ENCODE measurements around the gene SYTL2. TPM values are rescaled to one million over a fixed set of nuclear protein-coding genes. Genes with fewer than 3 reads are reported as not detected.

Gene SYTL2
- total RNA-seq (2022; extraction: Qiagen RNA extraction) = 11.8 to 21.5 TPM (median 13.9 TPM) in 5 replicates

GRCh38 chr11:85810871-85811611, at the start of gene SYTL2:
TSS of gene SYTL2 (minus strand) at chr11:85811141. CDS start at chr11:85757725, 53,416 bp downstream.

GRCh38 chr11:85855341-85855656, 44.4 kb upstream of the SYTL2 start, which contains the start of gene CCDC83:
TSS of gene CCDC83 (plus strand) at chr11:85855383. CDS start at chr11:85865124, 9,741 bp downstream.

DNA sequence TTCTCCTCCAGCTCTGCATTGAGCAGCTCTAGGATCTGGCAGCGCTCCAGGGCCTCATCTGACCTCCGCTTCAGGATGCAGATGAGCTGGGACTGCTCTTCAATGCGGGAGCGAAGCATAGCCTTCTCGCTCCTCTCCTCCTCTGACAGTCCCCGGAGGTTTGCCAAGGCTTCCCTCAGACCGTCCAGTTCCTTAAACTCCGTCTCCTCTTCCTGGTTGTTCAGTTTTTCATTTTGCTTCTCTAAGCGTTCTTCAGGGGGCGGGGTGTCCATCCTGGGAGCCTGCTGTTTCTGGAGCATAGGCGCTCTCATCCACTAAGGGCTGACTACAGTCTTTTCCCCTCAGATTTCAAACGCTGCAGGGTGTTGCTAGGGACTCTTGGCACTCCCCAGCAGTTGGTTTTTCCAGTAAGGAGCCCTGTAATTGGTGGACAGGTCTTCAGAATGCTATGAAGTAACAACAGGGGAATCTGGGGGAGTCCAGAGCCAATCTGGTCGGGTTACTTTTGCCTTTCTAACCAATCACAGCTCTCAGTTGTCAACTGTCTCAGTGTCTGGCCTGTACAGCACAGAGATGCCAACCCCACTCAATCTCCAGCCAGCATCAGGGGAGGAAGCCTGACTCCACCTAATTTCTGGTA, 125.0 kb downstream of the SYTL2 start, which contains the start of gene CCDC89:
Gene CCDC89 (minus strand): TSS at position 376 of the 640 bp plus-strand sequence. CDS start 65 bp downstream, at position 311.

GRCh38 chr11:85664615-85665481, 146.1 kb downstream of the SYTL2 start, which contains the start of gene CREBZF:
TSS of gene CREBZF (minus strand) at chr11:85665129. CDS start at chr11:85664875, 254 bp downstream.

GRCh38 chr11:85647604-85648299, 163.2 kb downstream of the SYTL2 start, which contains the start of gene TMEM126A:
TSS of gene TMEM126A (plus strand) at chr11:85647967. CDS start at chr11:85650256, 2,289 bp downstream.

Other genes starting within 250 kb of the SYTL2 start
- gene DLG2, start 183.8 kb downstream of the SYTL2 start, total RNA-seq (2022; extraction: Qiagen RNA extraction) = 0.16 to 0.50 TPM (median 0.21 TPM) in 5 replicates
- gene TMEM126B, start 182.5 kb downstream of the SYTL2 start, total RNA-seq (2022; extraction: Qiagen RNA extraction) = 53.0 to 72.5 TPM (median 56.3 TPM) in 5 replicates
- gene TMEM126A, start 163.2 kb downstream of the SYTL2 start, total RNA-seq (2022; extraction: Qiagen RNA extraction) = 54.6 to 62.0 TPM (median 58.4 TPM) in 5 replicates
- gene CREBZF, start 146.0 kb downstream of the SYTL2 start, total RNA-seq (2022; extraction: Qiagen RNA extraction) = 27.0 to 33.0 TPM (median 32.8 TPM) in 5 replicates
- gene CCDC89, start 124.9 kb downstream of the SYTL2 start, total RNA-seq (2022; extraction: Qiagen RNA extraction) = not detected in 5 replicates
- gene CCDC83, start 44.2 kb upstream of the SYTL2 start, total RNA-seq (2022; extraction: Qiagen RNA extraction) = not detected in 5 replicates

All from A549 treated with CORT108297 at 1 μM for 4 hours (cell line).